T47D (cell line): Measurements from ENCODE around the gene USP5.

Experiments
- DNase-seq, 2 experiments: peaks; one replicate each; pipeline versions ENCODE4 v3.0.0 to v3.0.0-alpha.2; 2011 to 2012; ENCODE audit warnings: low read depth in 1 of 2, low spot score in 1 of 2
- JUND ChIP-seq: IDR thresholded peaks from 2 replicates; pipeline ENCODE4 v1.6.1; 2012; ENCODE audit warnings: low read depth
- in situ Hi-C: cut with HindIII; loops from 2 replicates; pipeline ENCODE4 v1.10.0; 2016; ENCODE audit warnings: low sequenced_read_pairs, low pct_unique_long_range_greater_than_20kb

The USP5 gene

DNA sequence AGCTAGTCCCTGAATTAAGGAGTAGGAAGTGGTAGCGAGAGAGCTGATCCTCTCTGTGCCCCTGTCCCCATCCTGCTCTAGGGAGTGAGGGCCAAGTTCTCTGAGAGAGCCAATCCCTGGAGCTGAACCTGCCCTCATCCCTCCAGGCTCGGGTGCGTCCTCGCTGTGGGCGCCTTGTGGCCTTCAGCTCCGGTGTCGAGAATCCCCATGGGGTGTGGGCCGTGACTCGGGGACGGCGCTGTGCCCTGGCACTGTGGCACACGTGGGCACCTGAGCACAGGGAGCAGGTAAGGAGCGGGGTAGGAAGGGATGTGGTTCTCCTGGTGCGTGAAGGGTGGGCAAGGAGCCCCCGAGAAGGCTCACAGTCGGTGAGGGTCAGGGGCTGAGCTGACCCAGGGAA is 13.1 kb upstream of the USP5 start:
- DNase-seq = no peak
- TF ChIP-seq JUND = no peak
- in situ Hi-C loops = no loop called here

DNA sequence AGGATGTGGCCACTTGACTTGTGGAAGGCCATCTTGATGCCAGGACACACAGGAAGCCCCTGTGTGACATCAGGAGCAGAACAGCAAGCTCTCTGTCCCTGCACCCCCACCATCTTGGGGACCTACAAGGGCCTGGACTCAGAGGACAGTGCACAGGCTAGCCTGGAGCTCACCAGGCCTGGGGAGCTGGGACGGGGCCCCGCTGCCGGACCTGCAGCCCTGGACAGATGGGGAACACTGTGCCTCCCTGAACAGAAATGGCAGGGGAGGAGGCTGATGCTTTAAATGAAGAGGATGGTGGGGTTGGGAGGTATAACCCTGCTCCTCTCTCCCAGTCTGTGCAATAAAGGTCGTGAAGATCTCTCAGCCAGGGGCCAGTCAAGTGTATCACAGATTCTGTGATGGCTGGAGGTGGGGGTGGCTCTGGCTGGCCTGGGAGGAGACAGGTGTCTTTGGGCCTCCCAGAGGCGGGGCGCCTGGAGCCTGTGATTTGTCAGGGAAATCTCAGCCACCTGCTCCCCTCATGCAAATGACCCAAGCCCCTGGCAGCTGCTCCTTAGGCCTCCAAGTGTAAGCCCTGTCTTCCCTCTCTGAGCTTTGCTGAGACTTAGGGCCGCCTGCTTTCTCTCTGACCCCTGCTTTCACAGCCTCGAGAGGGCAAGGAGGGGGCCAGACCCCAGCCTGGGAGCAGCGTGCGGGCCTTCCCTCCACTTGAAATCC is 12.3 kb upstream of the USP5 start:
- no peak for TF ChIP-seq JUND
- in situ Hi-C loops = no loop called here
- DNase-seq = no peak

DNA sequence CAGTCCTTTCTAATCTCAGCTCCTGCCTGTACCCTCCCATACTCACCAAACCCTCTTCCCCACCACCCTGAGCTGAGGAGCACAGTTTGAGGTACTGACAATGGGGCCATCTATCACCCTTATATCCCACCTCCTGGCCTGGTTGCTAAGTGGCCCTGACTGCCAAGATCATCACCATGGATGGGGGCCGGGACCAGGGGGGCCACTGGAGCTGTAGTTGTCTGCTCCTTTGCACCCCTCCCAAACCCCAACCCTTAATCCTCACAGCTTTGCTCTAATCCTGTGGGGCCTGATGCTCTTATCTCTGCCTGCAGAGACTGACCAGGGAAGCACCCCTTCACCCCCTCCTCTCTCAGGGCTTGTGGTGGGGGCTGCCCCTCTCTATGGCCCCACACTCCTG is 11.6 kb upstream of the USP5 start:
- TF ChIP-seq JUND = no peak
- in situ Hi-C loops = no loop called here
- DNase-seq = no peak

DNA sequence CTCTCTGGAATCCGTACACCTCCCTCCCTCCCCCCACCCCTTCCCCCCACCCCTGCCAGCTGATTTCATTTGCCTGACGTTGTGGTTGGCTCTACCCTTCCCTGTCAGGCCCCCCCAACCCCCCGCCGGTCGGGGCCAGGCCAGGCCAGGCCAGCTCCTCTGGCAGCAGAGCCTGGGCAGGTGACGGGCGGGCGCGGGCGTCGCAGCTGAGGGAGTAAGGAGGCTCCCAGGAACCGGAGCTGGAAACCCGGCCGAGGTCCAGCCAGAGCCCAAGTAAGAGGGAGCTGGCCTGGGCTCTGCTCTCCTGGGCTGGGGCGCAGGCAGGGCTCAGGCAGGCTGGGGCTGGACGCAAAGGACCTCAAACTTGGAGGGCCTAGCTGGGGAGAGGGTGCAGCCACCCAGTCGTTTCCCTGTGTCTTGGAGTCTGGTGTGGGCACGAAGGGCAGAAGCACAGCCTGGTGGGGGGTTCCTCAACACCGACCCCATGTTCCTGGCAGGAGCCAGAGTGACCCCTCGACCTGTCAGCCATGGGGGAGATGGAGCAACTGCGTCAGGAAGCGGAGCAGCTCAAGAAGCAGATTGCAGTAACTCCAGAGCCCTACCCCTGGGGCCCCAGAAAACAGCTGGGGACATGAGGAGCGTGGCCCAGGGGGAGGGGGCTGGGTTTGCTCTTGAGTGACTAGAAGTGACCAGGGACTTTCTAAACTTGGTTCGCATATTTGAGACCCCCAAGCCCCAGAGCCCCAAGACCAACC is 11.0 kb upstream of the USP5 start, which contains the start of gene GNB3:
Gene GNB3 (plus strand): TSS at position 165 of the 755 bp plus-strand sequence. CDS start 363 bp downstream, at position 528.
- TF ChIP-seq JUND = no peak
- DNase-seq = no peak
- in situ Hi-C loops = no loop called here

DNA sequence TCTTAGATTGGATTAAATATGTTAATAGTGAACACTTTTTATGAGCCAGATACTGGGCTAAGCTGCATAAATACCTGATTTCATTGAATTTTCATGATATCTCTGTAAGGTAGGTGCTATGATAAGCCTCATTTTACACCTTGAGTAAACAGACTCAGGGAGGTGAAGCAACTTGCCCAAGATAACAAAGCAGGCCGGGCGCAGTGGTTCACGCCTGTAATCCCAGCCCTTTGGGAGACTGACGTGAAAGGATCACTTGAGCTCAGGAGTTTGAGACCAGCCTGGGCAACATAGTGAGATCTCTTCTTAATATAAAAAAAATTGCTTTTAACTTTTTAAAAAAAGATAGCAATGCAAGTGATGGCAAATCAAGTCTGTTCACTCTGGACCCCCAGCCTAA is 9.9 kb upstream of the USP5 start:
- DNase-seq = no peak
- in situ Hi-C loops = no loop called here

DNA sequence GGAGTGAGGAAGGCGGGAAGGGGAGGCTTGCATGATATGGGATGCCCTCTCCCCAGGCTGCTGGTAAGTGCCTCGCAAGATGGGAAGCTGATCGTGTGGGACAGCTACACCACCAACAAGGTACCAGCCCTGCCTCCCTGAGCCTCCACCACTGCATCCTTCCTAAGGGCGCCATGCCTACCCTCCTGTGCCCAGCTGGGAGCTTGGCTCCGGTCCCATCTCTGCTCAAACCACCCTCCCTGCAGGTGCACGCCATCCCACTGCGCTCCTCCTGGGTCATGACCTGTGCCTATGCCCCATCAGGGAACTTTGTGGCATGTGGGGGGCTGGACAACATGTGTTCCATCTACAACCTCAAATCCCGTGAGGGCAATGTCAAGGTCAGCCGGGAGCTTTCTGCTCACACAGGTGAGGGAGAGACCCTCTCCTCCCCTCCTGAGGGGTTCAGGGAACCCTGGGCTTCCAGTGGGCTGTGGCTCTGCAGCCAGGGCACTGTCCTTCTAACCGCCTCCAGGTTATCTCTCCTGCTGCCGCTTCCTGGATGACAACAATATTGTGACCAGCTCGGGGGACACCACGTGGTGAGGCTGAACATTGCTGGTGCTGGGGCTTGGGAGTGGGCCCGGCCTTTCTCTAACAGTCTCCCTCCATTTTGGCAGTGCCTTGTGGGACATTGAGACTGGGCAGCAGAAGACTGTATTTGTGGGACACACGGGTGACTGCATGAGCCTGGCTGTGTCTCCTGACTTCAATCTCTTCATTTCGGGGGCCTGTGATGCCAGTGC is 8.6 kb upstream of the USP5 start:
- no peak for TF ChIP-seq JUND
- in situ Hi-C loops = no loop called here
- DNase-seq = no peak

More for the DNA sequence above, 9.9 kb upstream of the USP5 start:
- no peak for TF ChIP-seq JUND

DNA sequence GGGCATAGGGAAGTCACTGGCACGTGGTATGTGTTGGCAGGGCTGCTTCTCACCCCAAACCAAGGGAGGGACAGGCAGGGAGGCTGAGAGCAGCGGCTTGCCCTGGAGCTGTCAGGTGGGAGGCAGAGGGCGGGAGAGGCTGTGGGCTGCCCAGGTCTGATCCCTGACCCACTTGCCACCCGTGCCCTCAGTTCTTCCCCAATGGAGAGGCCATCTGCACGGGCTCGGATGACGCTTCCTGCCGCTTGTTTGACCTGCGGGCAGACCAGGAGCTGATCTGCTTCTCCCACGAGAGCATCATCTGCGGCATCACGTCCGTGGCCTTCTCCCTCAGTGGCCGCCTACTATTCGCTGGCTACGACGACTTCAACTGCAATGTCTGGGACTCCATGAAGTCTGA is 6.6 kb upstream of the USP5 start:
- DNase-seq = no peak
- in situ Hi-C loops = no loop called here
- no peak for TF ChIP-seq JUND

DNA sequence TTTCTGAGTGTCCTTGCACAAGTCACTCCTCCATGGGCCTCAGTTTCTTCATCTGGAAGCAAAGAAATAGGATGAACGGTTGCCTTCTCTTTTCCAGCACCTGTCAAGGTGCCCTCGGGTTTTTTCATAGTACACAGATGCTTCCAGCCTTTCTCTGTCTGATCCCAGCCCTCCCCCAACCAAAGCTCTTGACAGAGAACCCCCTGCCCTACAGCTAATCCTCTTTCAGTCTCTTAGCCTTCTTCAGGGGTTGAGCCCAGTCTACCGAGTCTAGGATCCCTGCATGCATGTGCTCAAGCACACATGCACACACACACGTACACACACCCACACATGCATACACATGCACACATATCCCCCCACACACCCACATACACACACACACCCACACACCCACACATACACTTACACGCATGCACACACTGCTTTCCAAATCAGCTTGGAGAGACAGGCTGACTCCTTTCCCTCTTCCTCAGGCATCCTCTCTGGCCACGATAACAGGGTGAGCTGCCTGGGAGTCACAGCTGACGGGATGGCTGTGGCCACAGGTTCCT is 5.6 kb upstream of the USP5 start:
- in situ Hi-C loops = no loop called here
- DNase-seq = no peak
- TF ChIP-seq JUND = no peak

DNA sequence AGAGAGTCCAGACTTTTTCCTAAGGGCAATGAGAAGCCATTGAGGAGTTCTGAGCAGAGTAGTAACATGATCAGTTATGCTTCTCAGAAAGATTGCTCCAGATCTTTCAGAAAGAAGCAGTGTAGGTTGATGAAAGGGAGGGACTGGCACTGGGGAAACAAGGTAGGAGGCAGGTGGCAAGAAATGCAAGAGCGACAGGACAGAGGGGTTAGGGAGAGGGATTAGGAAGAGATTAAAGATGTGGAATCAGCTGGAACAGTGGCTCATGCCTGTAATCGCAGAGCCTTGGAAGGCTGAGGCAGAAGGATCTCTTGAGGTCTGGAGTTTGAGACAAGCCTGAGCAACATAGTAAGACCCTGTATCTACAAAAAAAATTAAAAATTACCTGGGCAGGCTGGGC is 4.3 kb upstream of the USP5 start:
- DNase-seq = no peak
- in situ Hi-C loops = no loop called here
- no peak for TF ChIP-seq JUND

DNA sequence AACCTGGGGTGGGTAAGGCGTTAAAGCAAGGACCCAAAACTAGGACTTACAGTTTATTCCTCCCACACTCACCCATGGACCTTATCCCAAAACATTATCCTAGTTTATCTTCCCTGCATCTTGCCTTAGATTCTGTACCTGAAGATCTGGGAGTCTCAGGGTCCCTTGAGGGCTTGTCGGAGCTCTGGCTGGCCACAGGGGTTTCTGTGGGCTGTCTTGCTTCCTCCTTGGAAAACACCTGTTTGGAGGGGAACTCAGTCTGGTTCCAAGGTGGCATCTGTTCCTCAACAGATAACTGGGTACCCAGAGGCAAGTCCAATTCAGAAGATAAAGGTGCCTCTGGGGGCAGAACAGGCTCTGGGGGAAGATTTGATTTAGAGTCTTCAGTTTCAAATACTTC is 2.5 kb upstream of the USP5 start:
- in situ Hi-C loops = no loop called here
- no peak for TF ChIP-seq JUND
- DNase-seq = no peak

DNA sequence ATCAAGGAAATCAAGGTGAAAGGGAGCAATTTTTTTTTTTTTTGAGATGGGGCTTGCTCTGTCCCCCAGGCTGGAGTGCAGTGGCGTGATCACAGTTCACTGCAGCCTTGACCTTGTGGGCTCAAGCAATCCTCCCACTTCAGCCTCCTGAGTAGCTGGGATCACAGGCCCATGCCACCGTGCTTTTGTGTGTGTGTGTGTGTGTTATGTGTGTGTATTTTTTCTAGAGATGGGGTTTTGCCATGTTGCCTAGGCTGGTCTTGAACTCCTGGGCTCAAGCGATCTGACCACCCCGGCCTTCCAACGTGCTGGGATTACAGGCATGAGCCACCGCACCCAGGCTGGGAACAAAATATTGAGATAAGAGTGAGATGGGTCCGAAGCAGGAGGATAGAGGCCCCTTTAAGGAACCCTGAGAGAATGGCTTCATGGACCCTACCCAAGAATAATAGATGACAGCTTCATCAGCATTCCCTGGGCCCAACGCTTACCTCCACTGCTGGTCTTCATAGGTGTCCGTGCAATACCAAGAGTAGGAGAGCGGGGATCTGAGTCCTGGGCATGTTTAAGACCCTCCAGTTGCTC is 1.9 kb upstream of the USP5 start:
- no peak for DNase-seq
- in situ Hi-C loops = no loop called here
- TF ChIP-seq JUND = no peak

DNA sequence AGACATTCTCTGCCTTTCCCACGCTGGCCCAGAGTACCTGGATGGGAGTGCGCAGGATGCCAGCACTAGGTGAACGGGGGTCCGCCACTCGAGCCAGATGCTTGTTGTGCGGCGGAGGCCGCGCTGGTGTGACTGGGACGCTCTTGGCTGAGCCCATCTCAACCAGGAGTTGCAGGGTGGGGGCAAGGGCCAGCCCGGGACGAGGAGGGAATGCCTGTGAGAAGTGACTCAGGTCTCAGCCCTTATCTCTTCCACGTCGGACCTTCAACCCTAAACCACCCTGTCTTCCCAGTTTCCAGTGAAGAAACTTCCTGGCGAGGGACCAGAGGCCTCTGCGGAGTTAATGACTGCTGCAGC is 1.2 kb upstream of the USP5 start:
- no peak for DNase-seq
- no peak for TF ChIP-seq JUND
- in situ Hi-C loops = no loop called here
